Measurements from ENCODE around the gene GFRA1.

- no peak for TF ChIP-seq CTCF (IDR thresholded peaks at IDR 0.05)
- no peak for TF ChIP-seq POLR2A (IDR thresholded peaks at IDR 0.05)
- no peak for TF ChIP-seq EP300 (IDR thresholded peaks at IDR 0.05)
Measured at GRCh38 chr10:116197946-116198675, 74.9 kb downstream of the GFRA1 start.
